Tibial nerve (tissue), 4 donors: ENCODE data around the gene TRNP1. TPM values are rescaled to one million over a fixed set of nuclear protein-coding genes. Genes with fewer than 3 reads are reported as not detected.

Source experiments
- DNase-seq, 2 donors: peaks; one replicate each; pipeline ENCODE4 v3.0.0-alpha.2; 2019; ENCODE audit warnings: low spot score in 2 of 2
- H3K27ac ChIP-seq, 4 donors: fragments of 200-600 bp; sonication (generic) in 3 of 4; one replicate each; pipeline ENCODE4 v1.5.1; 2017 to 2019; ENCODE audit warnings: mild to moderate bottlenecking in 1 of 4
- H3K27me3 ChIP-seq, 2 donors: fragments of 200-600 bp; sonication (generic) in 1 of 2; one replicate each; pipeline versions ENCODE4 v1.5.1 to v1.6.0; 2017 to 2019
- H3K36me3 ChIP-seq, 3 donors: fragments of 200-600 bp; sonication (generic); one replicate each; pipeline ENCODE4 v1.5.1; 2018 to 2019
- H3K4me1 ChIP-seq, 4 donors: fragments of 200-600 bp; sonication (generic) in 3 of 4; one replicate each; pipeline ENCODE4 v1.5.1; 2017 to 2019
- H3K4me3 ChIP-seq, 4 donors: fragments of 200-600 bp; sonication (generic) in 3 of 4; one replicate each; pipeline ENCODE4 v1.5.1; 2017 to 2019; ENCODE audit warnings: mild to moderate bottlenecking in 1 of 4, moderate library complexity in 1 of 4
- H3K9me3 ChIP-seq, 4 donors: fragments of 200-600 bp; sonication (generic) in 3 of 4; one replicate each; pipeline ENCODE4 v1.5.1; 2017 to 2019
- EP300 ChIP-seq, 2 donors: sonication (generic); formaldehyde crosslinking; IDR thresholded peaks; one replicate each; pipeline ENCODE4 v1.6.1; 2017; ENCODE audit warnings: antibody characterized with exemption in 2 of 2, mild to moderate bottlenecking in 1 of 2
- POLR2A ChIP-seq, 2 donors: fragments of 450-650 bp; IDR thresholded peaks; one replicate each; pipeline ENCODE4 v1.6.1; 2017; ENCODE audit warnings: antibody characterized with exemption in 2 of 2, mild to moderate bottlenecking in 2 of 2, moderate library complexity in 2 of 2
- WGBS, 2 donors: methylation state at CpG; one replicate each; pipeline ENCODE4 v1.1.5; 2018; 5-methylcytosine and 5-hydroxymethylcytosine counted together
- total RNA-seq, 4 donors: library from RNA; depleted of rRNA; stranded (reverse); fragments of >200 nt; gene quantifications; one replicate each; pipeline ENCODE4 v1.1.0, GENCODE V29; 2016
- TF ChIP-seq, protein P1 (sequence below), 5 experiments: fragments of 200-600 bp in 3 of 5; fragments of 450-650 bp in 2 of 5; sonication (generic) in 3 of 5; IDR thresholded peaks; one replicate each; pipeline ENCODE4 v1.5.1; 2016 to 2019; ENCODE audit warnings: antibody characterized with exemption in 5 of 5, mild to moderate bottlenecking in 3 of 5, moderate library complexity in 2 of 5

The TRNP1 gene
- total RNA-seq, 4 donors from 2014 or later, result 15.0 to 55.7 (median 52.4) TPM

DNA sequence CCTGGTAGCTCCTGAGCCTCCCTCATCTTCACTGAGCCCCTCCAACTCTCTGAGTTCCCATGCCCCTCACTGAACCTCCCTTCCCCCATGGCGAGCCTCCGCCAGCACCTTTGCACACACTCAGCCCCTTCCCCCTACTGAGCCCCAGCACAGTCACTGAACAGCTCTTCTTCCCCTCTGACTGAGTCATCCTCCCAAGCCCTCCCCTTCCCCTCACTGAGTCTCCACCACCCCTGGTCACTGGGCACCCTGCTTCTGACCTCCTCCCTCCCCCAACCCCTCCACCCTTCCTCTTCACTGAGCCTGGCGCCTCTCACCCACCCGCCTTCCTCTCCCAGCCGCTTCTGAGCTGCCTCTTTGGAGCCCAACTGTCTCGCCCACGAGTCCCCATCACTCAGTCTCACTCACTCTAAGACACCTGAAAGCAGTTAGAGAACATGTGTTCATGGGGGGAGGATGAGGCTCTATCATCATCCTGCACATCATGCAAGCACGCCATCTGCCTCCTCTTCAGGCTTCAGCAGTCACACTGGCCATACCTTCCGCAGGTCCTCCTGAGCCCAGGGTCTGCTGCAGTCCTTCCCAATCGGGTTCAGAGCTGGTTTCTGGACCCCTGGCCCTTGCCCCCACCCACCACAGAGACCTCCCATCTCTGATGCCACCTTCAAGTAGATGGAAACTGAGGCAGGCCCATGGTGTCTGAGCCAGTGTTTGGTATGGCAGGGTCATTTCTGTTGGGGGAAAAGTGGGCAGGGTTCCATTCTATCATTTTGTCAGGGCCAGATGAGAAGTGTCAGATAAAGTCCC lies 2.0 kb upstream of the TRNP1 start:
- WGBS, 2 donors, result 42% methylated on average over 10 of the region's 10 CpGs
- no peak for DNase-seq
- no peak overlapping the region for H3K27ac ChIP-seq
- H3K4me3 ChIP-seq, result no peak overlapping the region
- peaks cover 0 to 59% of the 10 kb centered on the region in 2 donors for H3K27me3 ChIP-seq
- no peaks in the 10 kb centered on the region for H3K36me3 ChIP-seq
- H3K9me3 ChIP-seq, result no peaks in the 10 kb centered on the region
- peaks cover 0 to 27% (median 12%) of the 10 kb centered on the region in 4 donors for H3K4me1 ChIP-seq
- TF ChIP-seq POLR2A (IDR thresholded peaks at IDR 0.05), result no peak
- no peak for TF ChIP-seq EP300 (IDR thresholded peaks at IDR 0.05)
- TF ChIP-seq, protein P1, sequence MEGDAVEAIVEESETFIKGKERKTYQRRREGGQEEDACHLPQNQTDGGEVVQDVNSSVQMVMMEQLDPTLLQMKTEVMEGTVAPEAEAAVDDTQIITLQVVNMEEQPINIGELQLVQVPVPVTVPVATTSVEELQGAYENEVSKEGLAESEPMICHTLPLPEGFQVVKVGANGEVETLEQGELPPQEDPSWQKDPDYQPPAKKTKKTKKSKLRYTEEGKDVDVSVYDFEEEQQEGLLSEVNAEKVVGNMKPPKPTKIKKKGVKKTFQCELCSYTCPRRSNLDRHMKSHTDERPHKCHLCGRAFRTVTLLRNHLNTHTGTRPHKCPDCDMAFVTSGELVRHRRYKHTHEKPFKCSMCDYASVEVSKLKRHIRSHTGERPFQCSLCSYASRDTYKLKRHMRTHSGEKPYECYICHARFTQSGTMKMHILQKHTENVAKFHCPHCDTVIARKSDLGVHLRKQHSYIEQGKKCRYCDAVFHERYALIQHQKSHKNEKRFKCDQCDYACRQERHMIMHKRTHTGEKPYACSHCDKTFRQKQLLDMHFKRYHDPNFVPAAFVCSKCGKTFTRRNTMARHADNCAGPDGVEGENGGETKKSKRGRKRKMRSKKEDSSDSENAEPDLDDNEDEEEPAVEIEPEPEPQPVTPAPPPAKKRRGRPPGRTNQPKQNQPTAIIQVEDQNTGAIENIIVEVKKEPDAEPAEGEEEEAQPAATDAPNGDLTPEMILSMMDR (IDR thresholded peaks at IDR 0.05), result no peak

DNA sequence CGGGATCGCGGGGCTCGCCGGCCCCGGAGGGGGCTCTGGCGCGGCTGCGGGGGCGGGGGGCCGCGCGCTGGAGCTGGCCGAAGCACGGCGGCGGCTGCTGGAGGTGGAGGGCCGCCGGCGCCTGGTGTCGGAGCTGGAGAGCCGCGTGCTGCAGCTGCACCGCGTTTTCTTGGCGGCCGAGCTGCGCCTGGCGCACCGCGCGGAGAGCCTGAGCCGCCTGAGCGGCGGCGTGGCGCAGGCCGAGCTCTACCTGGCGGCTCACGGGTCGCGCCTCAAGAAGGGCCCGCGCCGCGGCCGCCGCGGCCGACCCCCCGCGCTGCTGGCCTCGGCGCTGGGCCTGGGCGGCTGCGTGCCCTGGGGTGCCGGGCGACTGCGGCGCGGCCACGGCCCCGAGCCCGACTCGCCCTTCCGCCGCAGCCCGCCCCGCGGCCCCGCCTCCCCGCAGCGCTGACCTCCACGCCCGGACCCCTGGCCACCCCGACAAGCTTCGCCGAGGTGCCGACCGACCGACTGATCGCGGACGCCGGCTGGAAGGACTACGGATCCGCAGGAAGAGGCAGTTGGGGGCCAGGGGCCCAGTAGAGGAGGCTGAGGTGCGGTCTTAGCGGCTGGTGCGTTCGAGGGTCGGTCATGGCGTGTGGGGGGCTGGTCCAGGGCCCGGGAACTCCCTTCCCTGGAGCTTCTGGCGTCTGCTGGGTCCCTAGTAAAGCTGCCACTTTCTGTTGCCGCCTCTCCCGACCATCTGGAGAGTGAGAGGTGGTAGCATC lies 711 bp downstream of the TRNP1 start:
- Histone ChIP-seq H3K4me3 (peak overlapping the region; percentile 54 to 73 (median 64)), H3K27ac (peak overlapping the region in 3 of 4 donors; percentile 48 to 77 (median 58)), H3K9me3 (no peaks in the 10 kb centered on the region), H3K27me3 (peaks cover 0 to 55% of the 10 kb centered on the region in 2 donors), H3K36me3 (no peaks in the 10 kb centered on the region), H3K4me1 (peaks cover 0 to 48% (median 24%) of the 10 kb centered on the region in 4 donors)
- WGBS, 2 donors, result 0 to 7% methylated on average over 13 to 59 of the region's 97 CpGs
- TF ChIP-seq EP300 (IDR thresholded peaks at IDR 0.05) (no peak), POLR2A (IDR thresholded peaks at IDR 0.05) (no peak)
- TF ChIP-seq, protein P1 (IDR thresholded peaks at IDR 0.05), result no peak
- DNase-seq, result no peak

DNA sequence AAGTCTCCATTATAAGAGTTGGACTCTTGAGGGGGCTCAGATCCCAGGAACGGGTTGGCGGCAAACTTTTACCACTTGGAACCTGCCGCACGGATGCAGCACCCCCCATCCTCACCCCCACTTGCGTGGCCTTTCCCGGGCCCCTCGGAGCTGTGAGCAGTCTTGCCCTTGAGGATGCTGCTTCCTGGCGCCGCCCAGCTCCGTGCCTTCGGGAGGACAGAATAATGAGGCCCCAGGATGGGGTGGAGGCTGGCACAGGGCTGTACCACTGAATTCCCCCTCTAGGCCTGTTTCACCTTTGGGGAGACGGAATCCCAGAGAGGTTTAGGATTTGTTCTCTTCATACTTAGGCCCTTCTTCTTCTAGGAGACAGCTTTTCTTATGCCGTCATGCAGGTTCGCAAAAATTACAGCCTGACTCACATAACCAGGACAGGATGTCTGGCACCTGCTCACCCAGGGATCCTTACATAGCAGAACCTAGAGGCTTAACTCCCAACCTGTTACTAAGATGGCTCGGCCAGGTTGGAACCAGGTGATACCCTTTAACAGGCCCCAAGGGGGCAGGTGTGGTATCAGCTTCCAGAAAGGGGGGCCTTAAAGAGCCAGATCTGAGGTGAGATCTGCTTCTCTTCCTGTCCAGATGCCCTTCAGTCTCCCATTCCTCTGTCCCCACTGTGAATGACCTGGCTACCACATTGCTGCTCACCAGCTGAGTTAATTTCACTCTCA lies 1.5 kb downstream of the TRNP1 start:
- Histone ChIP-seq H3K4me3 (peak overlapping the region; percentile 45 to 73 (median 50)), H3K27ac (peak overlapping the region in 3 of 4 donors; percentile 40 to 77 (median 48)), H3K27me3 (peaks cover 0 to 55% of the 10 kb centered on the region in 2 donors), H3K36me3 (no peaks in the 10 kb centered on the region), H3K9me3 (no peaks in the 10 kb centered on the region), H3K4me1 (peaks cover 0 to 55% (median 30%) of the 10 kb centered on the region in 4 donors)
- DNase-seq, result no peak
- TF ChIP-seq EP300 (IDR thresholded peaks at IDR 0.05) (no peak), POLR2A (IDR thresholded peaks at IDR 0.05) (no peak)
- TF ChIP-seq, protein P1 (IDR thresholded peaks at IDR 0.05), result no peak
- WGBS, 2 donors, result 46 to 49% methylated on average over 12 to 15 of the region's 15 CpGs

DNA sequence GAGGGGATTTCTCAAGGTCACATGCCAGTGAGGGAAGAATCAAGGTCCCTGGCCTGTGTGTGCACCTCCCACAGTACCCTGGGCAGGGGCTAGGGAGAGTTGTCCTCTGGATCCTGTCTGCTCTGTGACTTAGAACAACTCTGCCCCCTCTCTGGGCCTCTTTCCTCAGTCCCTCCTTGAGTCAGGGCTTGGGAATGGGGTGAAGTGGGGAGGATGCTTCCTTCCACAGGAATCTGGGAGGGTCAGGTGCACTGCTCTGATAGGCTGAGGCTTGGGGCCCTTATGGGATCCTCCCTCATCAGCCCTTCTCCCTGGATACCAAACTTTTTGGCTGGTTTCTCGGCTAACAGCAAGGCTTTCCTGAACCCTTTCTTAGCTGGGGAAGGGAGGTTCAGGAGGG lies 2.5 kb downstream of the TRNP1 start:
- Histone ChIP-seq H3K27me3 (peaks cover 0 to 47% of the 10 kb centered on the region in 2 donors), H3K36me3 (no peaks in the 10 kb centered on the region), H3K4me1 (peaks cover 0 to 66% (median 38%) of the 10 kb centered on the region in 4 donors), H3K27ac (peak overlapping the region in 2 of 4 donors; percentile 54), H3K4me3 (peak overlapping the region in 1 of 4 donors; percentile 73), H3K9me3 (no peaks in the 10 kb centered on the region)
- no peak for DNase-seq
- TF ChIP-seq, protein P1 (IDR thresholded peaks at IDR 0.05), result no peak
- TF ChIP-seq EP300 (IDR thresholded peaks at IDR 0.05) (no peak), POLR2A (IDR thresholded peaks at IDR 0.05) (no peak)
- 71 to 75% methylated on average over 1 of the region's 1 CpG for WGBS, 2 donors
